Uterus (tissue), 2 donors: ENCODE measurements around the gene MAB21L4.

Source experiments
- POLR2A ChIP-seq, 2 donors: fragments of 450-650 bp; IDR thresholded peaks; one replicate each; pipeline ENCODE4 v1.6.1; 2016; ENCODE audit warnings: antibody characterized with exemption in 2 of 2, mild to moderate bottlenecking in 1 of 2, moderate library complexity in 1 of 2
- TF ChIP-seq, protein P1 (sequence below), 4 experiments: fragments of 200-600 bp in 2 of 4; fragments of 450-650 bp in 2 of 4; sonication (generic) in 2 of 4; IDR thresholded peaks; one replicate each; pipeline ENCODE4 v1.5.1; 2016 to 2019; ENCODE audit warnings: antibody characterized with exemption in 4 of 4, mild to moderate bottlenecking in 2 of 4, moderate library complexity in 1 of 4

DNA sequence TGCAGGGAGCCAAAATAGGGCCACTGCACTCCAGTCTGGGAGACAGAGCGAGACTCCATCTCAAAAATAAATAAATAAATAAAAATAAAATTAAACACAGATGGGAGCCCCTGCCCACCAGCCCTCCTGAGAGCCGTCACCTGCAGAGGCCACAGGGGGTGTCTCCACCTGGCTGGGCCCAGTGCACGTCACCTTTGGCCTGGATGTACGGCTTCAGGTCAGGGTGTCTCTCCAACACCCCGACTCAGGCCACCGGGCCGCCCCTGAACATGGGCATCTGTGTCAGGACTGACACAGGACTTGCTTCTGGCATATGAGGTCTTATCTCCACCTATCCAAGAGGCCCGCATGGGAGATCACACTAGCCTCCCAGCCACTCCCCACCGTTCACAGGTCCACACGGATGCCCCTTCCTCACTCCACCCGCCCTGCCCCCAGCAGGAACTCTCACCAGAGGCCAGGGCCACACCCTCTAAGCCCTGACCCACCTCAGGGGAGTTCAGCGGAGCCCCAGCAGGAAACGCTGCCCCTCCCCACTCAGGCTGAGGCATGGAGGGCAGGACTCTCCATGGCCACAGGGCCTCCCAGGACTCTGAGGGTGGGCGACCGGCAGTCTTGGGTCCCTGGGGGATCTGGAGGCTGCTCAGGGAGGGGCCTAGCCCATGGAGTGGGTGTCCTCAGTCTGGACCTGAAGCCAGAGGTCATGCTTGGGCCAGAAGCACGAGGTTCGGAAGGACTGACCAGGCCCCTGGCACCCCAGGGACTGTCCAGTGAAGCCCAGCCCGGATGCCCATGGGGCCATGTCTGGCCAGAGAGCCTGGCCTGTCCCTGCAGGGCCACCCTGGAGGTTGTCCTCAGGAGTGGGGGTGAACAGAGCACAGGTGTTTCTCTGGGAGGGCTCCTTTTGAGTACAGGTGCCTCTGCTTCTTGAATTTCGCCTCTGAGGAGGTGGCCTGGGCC is 8.5 kb upstream of the MAB21L4 start:
- TF ChIP-seq POLR2A (IDR thresholded peaks at IDR 0.05) = no peak
- TF ChIP-seq, protein P1, sequence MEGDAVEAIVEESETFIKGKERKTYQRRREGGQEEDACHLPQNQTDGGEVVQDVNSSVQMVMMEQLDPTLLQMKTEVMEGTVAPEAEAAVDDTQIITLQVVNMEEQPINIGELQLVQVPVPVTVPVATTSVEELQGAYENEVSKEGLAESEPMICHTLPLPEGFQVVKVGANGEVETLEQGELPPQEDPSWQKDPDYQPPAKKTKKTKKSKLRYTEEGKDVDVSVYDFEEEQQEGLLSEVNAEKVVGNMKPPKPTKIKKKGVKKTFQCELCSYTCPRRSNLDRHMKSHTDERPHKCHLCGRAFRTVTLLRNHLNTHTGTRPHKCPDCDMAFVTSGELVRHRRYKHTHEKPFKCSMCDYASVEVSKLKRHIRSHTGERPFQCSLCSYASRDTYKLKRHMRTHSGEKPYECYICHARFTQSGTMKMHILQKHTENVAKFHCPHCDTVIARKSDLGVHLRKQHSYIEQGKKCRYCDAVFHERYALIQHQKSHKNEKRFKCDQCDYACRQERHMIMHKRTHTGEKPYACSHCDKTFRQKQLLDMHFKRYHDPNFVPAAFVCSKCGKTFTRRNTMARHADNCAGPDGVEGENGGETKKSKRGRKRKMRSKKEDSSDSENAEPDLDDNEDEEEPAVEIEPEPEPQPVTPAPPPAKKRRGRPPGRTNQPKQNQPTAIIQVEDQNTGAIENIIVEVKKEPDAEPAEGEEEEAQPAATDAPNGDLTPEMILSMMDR (IDR thresholded peaks at IDR 0.05) = no peak
